A549 (cell line): Measurements from ENCODE around the gene SLC22A14. TPM values are rescaled to one million over a fixed set of nuclear protein-coding genes. Genes with fewer than 3 reads are reported as not detected.

Experiments
- ATAC-seq, 2 experiments: fragments of 200-7000 bp in 1 of 2; fragments of >200 bp in 1 of 2; cut with Nextera tagmentation in 1 of 2; cut with Tn5 transposase in 1 of 2; 3 replicates each; pipeline versions ENCODE4 v1.8.0 to v1.9.1; 2018 to 2020; ENCODE audit warnings: mild to moderate bottlenecking in 1 of 2, moderate library complexity in 1 of 2
- CTCF ChIA-PET: fragments of 300-600 bp; sonication (Branson Sonifier 250); formaldehyde crosslinking; extraction: SDS; loops from one replicate; lab custom pipeline; 2021; ENCODE audit warnings: antibody characterized with exemption, inconsistent platforms; lab: Yijun Ruan, JAX
- POLR2A ChIA-PET: fragments of 350-600 bp; formaldehyde crosslinking; extraction: SDS; loops from one replicate; lab custom pipeline; 2021; ENCODE audit warnings: antibody characterized with exemption, inconsistent platforms; lab: Yijun Ruan, JAX
- DNase-seq, 2 experiments: peaks; one replicate each; pipeline versions ENCODE4 v3.0.0 to v3.0.0-alpha.2; 2011 to 2016; ENCODE audit warnings: low read depth in 1 of 2, low spot score in 1 of 2
- FAIRE-seq: peaks from 2 replicates; lab custom pipeline; 2011; peaks lifted over from hg19 to GRCh38; lab: Jason Lieb, UNC
- H3K27ac ChIP-seq, 2 experiments: fragments of >200 bp; sonication (Bioruptor Twin); formaldehyde crosslinking; 3 replicates each; pipeline ENCODE4 v1.5.1; 2016 to 2017
- H3K4me1 ChIP-seq: fragments of >200 bp; sonication (Bioruptor Twin); formaldehyde crosslinking; 3 replicates; pipeline ENCODE4 v1.6.1; 2016
- H3K4me2 ChIP-seq: fragments of >200 bp; sonication (Bioruptor Twin); formaldehyde crosslinking; 3 replicates; pipeline ENCODE4 v1.6.1; 2016
- H3K4me3 ChIP-seq: fragments of >200 bp; sonication (Bioruptor Twin); formaldehyde crosslinking; 3 replicates; pipeline ENCODE4 v1.5.1; 2016
- H3K9me3 ChIP-seq: fragments of >200 bp; sonication (Bioruptor Twin); formaldehyde crosslinking; 3 replicates; pipeline ENCODE4 v1.6.1; 2016
- CBX2 ChIP-seq: fragments of 200-600 bp; sonication (generic); IDR thresholded peaks from 2 replicates; pipeline ENCODE4 v1.6.1; 2016; ENCODE audit warnings: low read depth, mild to moderate bottlenecking, borderline replicate concordance
- CBX8 ChIP-seq: fragments of 200-600 bp; sonication (generic); IDR thresholded peaks from 2 replicates; pipeline ENCODE4 v1.6.1; 2016
- EHF ChIP-seq: fragments of 250-450 bp; sonication (Bioruptor Pico); IDR thresholded peaks from 2 replicates; pipeline ENCODE4 v1.5.0; 2020; ENCODE audit warnings: mild to moderate bottlenecking
- EHMT2 ChIP-seq: fragments of 200-600 bp; sonication (generic); IDR thresholded peaks from 2 replicates; pipeline ENCODE4 v1.6.1; 2016; ENCODE audit warnings: antibody characterized with exemption, low read depth, mild to moderate bottlenecking, moderate library complexity
- ELK1 ChIP-seq: fragments of 150-350 bp; IDR thresholded peaks from 2 replicates; pipeline ENCODE4 v1.6.1; 2014; ENCODE audit warnings: low read depth, mild to moderate bottlenecking, low read length
- EP300 ChIP-seq, 2 experiments: fragments of >200 bp; sonication (Bioruptor Twin); formaldehyde crosslinking; IDR thresholded peaks; 2 replicates in 1 of 2; 3 replicates in 1 of 2; pipeline ENCODE4 v1.6.1; 2016 to 2017
- ESRRA ChIP-seq: fragments of 150-350 bp; IDR thresholded peaks from 2 replicates; pipeline ENCODE4 v1.6.1; 2014; ENCODE audit warnings: mild to moderate bottlenecking, low read length, borderline replicate concordance
- FOSB ChIP-seq: fragments of 250-450 bp; sonication (Bioruptor Pico); IDR thresholded peaks from 2 replicates; pipeline ENCODE4 v1.5.0; 2020; ENCODE audit warnings: mild to moderate bottlenecking, moderate library complexity
- GATA3 ChIP-seq: IDR thresholded peaks from 2 replicates; pipeline ENCODE4 v1.6.1; 2012; ENCODE audit warnings: borderline replicate concordance
- HDAC2 ChIP-seq: fragments of 200-600 bp; sonication (generic); IDR thresholded peaks from 2 replicates; pipeline ENCODE4 v1.6.1; 2016
- HES2 ChIP-seq: fragments of >200 bp; sonication (Bioruptor Twin); formaldehyde crosslinking; IDR thresholded peaks from 2 replicates; pipeline ENCODE4 v1.6.1; 2016
- HEYL ChIP-seq: fragments of 250-450 bp; sonication (Bioruptor Pico); IDR thresholded peaks from 2 replicates; pipeline ENCODE4 v1.8.0; 2021; ENCODE audit warnings: mild to moderate bottlenecking, moderate library complexity
- HMGXB4 ChIP-seq: fragments of 250-450 bp; sonication (Bioruptor Pico); IDR thresholded peaks from 2 replicates; pipeline ENCODE4 v1.5.0; 2021; ENCODE audit warnings: mild to moderate bottlenecking, moderate library complexity, borderline replicate concordance
- HOXB5 ChIP-seq: fragments of 250-450 bp; sonication (Bioruptor Pico); IDR thresholded peaks from 2 replicates; pipeline ENCODE4 v1.5.0; 2020; ENCODE audit warnings: mild to moderate bottlenecking, moderate library complexity
- JUNB ChIP-seq: fragments of >200 bp; sonication (Bioruptor Twin); formaldehyde crosslinking; IDR thresholded peaks from 2 replicates; pipeline ENCODE4 v1.6.1; 2016
- KDM5A ChIP-seq: fragments of 200-600 bp; sonication (generic); IDR thresholded peaks from 2 replicates; pipeline ENCODE4 v1.6.1; 2016; ENCODE audit warnings: antibody characterized with exemption, mild to moderate bottlenecking
- MAX ChIP-seq: IDR thresholded peaks from 2 replicates; pipeline ENCODE4 v1.6.1; 2012
- MYC ChIP-seq: IDR thresholded peaks from 2 replicates; pipeline ENCODE4 v1.6.1; 2012; ENCODE audit warnings: mild to moderate bottlenecking, inconsistent platforms, low read length, improper control_type of control experiment, borderline replicate concordance
- NFE2L2 ChIP-seq: fragments of 150-350 bp; conservative IDR thresholded peaks from 2 replicates; pipeline ENCODE4 v1.6.1; 2014; ENCODE audit warnings: low read length
- PHF8 ChIP-seq: fragments of 200-600 bp; sonication (generic); IDR thresholded peaks from 2 replicates; pipeline ENCODE4 v1.6.1; 2016; ENCODE audit warnings: low read depth, mild to moderate bottlenecking, antibody characterized with exemption, moderate library complexity, borderline replicate concordance
- POLR2AphosphoS2 ChIP-seq: conservative IDR thresholded peaks from 2 replicates; pipeline ENCODE4 v1.6.1; 2012; ENCODE audit warnings: low read length, improper control_type of control experiment, inconsistent platforms
- RCOR1 ChIP-seq: fragments of 150-350 bp; IDR thresholded peaks from 2 replicates; pipeline ENCODE4 v1.6.1; 2014; ENCODE audit warnings: antibody characterized with exemption, low read length, low read depth
- RNF2 ChIP-seq: fragments of 200-600 bp; sonication (generic); IDR thresholded peaks from 2 replicates; pipeline ENCODE4 v1.6.1; 2016; ENCODE audit warnings: low read depth, mild to moderate bottlenecking, antibody characterized with exemption, moderate library complexity, borderline replicate concordance
- SREBF2 ChIP-seq: fragments of 450-650 bp; IDR thresholded peaks from 2 replicates; pipeline ENCODE4 v1.6.1; 2014; ENCODE audit warnings: mild to moderate bottlenecking, moderate library complexity
- USF2 ChIP-seq: fragments of 450-650 bp; IDR thresholded peaks from 2 replicates; pipeline ENCODE4 v1.6.1; 2014; ENCODE audit warnings: antibody characterized with exemption
- ZC3H11A ChIP-seq: fragments of 450-650 bp; IDR thresholded peaks from 2 replicates; pipeline ENCODE4 v1.6.1; 2014; ENCODE audit warnings: antibody characterized with exemption, mild to moderate bottlenecking
- ZFP36 ChIP-seq: fragments of 450-650 bp; IDR thresholded peaks from 2 replicates; pipeline ENCODE4 v1.6.1; 2014; ENCODE audit warnings: borderline replicate concordance; ENCODE audit not compliant: partially characterized antibody
- ZNF302 ChIP-seq: fragments of 250-450 bp; sonication (Bioruptor Pico); IDR thresholded peaks from 2 replicates; pipeline ENCODE4 v1.9.0; 2021; ENCODE audit warnings: inconsistent platforms, mild to moderate bottlenecking, moderate library complexity
- ZSCAN20 ChIP-seq: fragments of 250-450 bp; sonication (Bioruptor Pico); IDR thresholded peaks from 2 replicates; pipeline ENCODE4 v1.8.0; 2022; ENCODE audit warnings: mild to moderate bottlenecking, moderate library complexity
- WGBS: methylation state at CpG from one replicate; pipeline ENCODE4 v1.1.6; 2017; ENCODE audit errors: missing lambda C conversion rate; 5-methylcytosine and 5-hydroxymethylcytosine counted together
- polyA plus RNA-seq, 4 experiments: library from polyadenylated mRNA; depleted of rRNA in 3 of 4; stranded (reverse); fragments of >200 nt; fragmentation: RNase III in 1 of 4; extraction: RNeasy Plus Mini Kit Qiagen cat#74134 plus additional on column Dnase treatment in 1 of 4; gene quantifications; 2 replicates in 3 of 4; 3 replicates in 1 of 4; pipeline ENCODE4 v1.2.3, GENCODE V29; 2011 to 2017

Gene SLC22A14
- polyA plus RNA-seq, 2 of the 4 experiments (the other 2 are of a cell fraction) = 0.04 TPM; not detected in 1

- ChIA-PET POLR2A (no interaction called here), CTCF (interaction anchor here (1.7 kb wide), 1 partner anchor 13 kb away, joined by 9 read pairs; the partner anchor contains the start of gene XYLB)
- WGBS = 96% methylated on average over 6 of the region's 6 CpGs
- ATAC-seq = no peak
- TF ChIP-seq ESRRA (no peak), RNF2 (no peak), FOSB (CRISPR knock-in tag) (no peak), RCOR1 (no peak), ZC3H11A (no peak), ZNF302 (no peak), MYC (no peak), CBX8 (no peak), CBX2 (no peak), ZFP36 (no peak), HMGXB4 (CRISPR knock-in tag) (no peak), SREBF2 (no peak), USF2 (no peak), EHF (CRISPR knock-in tag) (no peak), ZSCAN20 (CRISPR knock-in tag) (no peak), EP300 (IDR thresholded peaks at IDR 0.05) (no peak), KDM5A (no peak)
- Histone ChIP-seq H3K4me2 (no peak overlapping the region), H3K4me3 (no peak overlapping the region), H3K27ac (no peak overlapping the region), H3K9me3 (no peaks in the 10 kb centered on the region), H3K4me1 (no peaks in the 10 kb centered on the region)
- FAIRE-seq = no peak
- no peak for DNase-seq
Observed at GRCh38 chr3:38359038-38359437, 76.9 kb downstream of the SLC22A14 start.

- H3K4me1 ChIP-seq = no peaks in the 10 kb centered on the region
- ATAC-seq (no peak), FAIRE-seq (no peak), DNase-seq (no peak)
- WGBS = 93% methylated on average over 3 of the region's 3 CpGs
- no peak overlapping the region for H3K4me3 ChIP-seq
- no peaks in the 10 kb centered on the region for H3K9me3 ChIP-seq
- no peak for TF ChIP-seq ZFP36
- TF ChIP-seq ZSCAN20 (CRISPR knock-in tag) = no peak
- no peak for TF ChIP-seq HES2
- no peak for TF ChIP-seq JUNB
- no peak for TF ChIP-seq SREBF2
- no peak for TF ChIP-seq GATA3
- TF ChIP-seq MAX = no peak
- no peak for TF ChIP-seq MYC
- no peak for TF ChIP-seq HEYL (CRISPR knock-in tag)
- no peak for TF ChIP-seq HOXB5 (CRISPR knock-in tag)
- no peak for TF ChIP-seq ZC3H11A
- TF ChIP-seq PHF8 = no peak
- TF ChIP-seq EHF (CRISPR knock-in tag) = no peak
- TF ChIP-seq POLR2AphosphoS2 = no peak
- TF ChIP-seq NFE2L2 = no peak
- TF ChIP-seq ELK1 = no peak
- TF ChIP-seq HDAC2 = no peak
- no peak for TF ChIP-seq FOSB (CRISPR knock-in tag)
- TF ChIP-seq EHMT2 = no peak
- ChIA-PET CTCF (interaction anchor here (0.9 to 1.0 kb wide), 2 partner anchors 119 to 295 kb away, joined by 3 to 4 read pairs; no protein-coding TSS in a partner anchor), POLR2A (no interaction called here)
- no peak overlapping the region for H3K4me2 ChIP-seq
- H3K27ac ChIP-seq = no peak overlapping the region
Observed at GRCh38 chr3:38360345-38360744, 78.3 kb downstream of the SLC22A14 start.
